Neural cell (in vitro differentiated cells): ENCODE results near the gene SGPP2. TPM values are rescaled to one million over a fixed set of nuclear protein-coding genes. Genes with fewer than 3 reads are reported as not detected.

Experiments used
- H2AFZ ChIP-seq: fragments of 200-600, 300-800 bp; sonication (generic), shearing (Covaris generic); 2 replicates; pipeline ENCODE4 v1.6.0; 2014; ENCODE audit warnings: low read depth, mild to moderate bottlenecking, antibody characterized with exemption, low read length, moderate library complexity
- H3F3A ChIP-seq: fragments of 200-600 bp; shearing (Covaris generic); 2 replicates; pipeline ENCODE4 v1.6.1; 2016; ENCODE audit warnings: mild to moderate bottlenecking, moderate library complexity, mixed read lengths, antibody characterized with exemption, low read length; ENCODE audit not compliant: insufficient read depth, poor library complexity, severe bottlenecking
- H3K27ac ChIP-seq: fragments of 200-600, 300-800 bp; sonication (generic), shearing (Covaris generic); 2 replicates; pipeline ENCODE4 v1.5.1; 2014; ENCODE audit warnings: mild to moderate bottlenecking, low read length, moderate library complexity
- H3K27me3 ChIP-seq: fragments of 300-800, 200-600 bp; sonication (generic), shearing (Covaris generic); 2 replicates; pipeline ENCODE4 v1.6.0; 2014; ENCODE audit warnings: mild to moderate bottlenecking, low read depth, low read length, moderate library complexity; ENCODE audit not compliant: insufficient read depth
- H3K36me3 ChIP-seq: fragments of 300-800, 200-600 bp; sonication (generic), shearing (Covaris generic); 2 replicates; pipeline ENCODE4 v1.5.1; 2014; ENCODE audit warnings: mild to moderate bottlenecking, antibody characterized with exemption, low read length, moderate library complexity; ENCODE audit not compliant: insufficient read depth
- H3K4me2 ChIP-seq: fragments of 300-800, 200-600 bp; sonication (generic), shearing (Covaris generic); 2 replicates; pipeline ENCODE4 v1.6.0; 2014; ENCODE audit warnings: mild to moderate bottlenecking, low read length
- H3K4me3 ChIP-seq: fragments of 300-800, 200-600 bp; sonication (generic), shearing (Covaris generic); 2 replicates; pipeline ENCODE4 v1.5.1; 2014; ENCODE audit warnings: mild to moderate bottlenecking, low read length, moderate library complexity
- H3K79me2 ChIP-seq: fragments of 200-600 bp; shearing (Covaris generic); replicated peaks from 2 replicates; pipeline ENCODE4 v1.6.0; 2014; ENCODE audit warnings: mild to moderate bottlenecking, low read length, moderate library complexity; ENCODE audit not compliant: insufficient read depth
- H3K9ac ChIP-seq: fragments of 300-800, 200-600 bp; sonication (generic), shearing (Covaris generic); 2 replicates; pipeline ENCODE4 v1.6.1; 2016; ENCODE audit warnings: mild to moderate bottlenecking, low read length, mixed read lengths
- H3K9me2 ChIP-seq: fragments of 200-600 bp; shearing (Covaris generic); 2 replicates; pipeline ENCODE4 v1.6.1; 2016; ENCODE audit warnings: mild to moderate bottlenecking, low read length, mixed read lengths; ENCODE audit not compliant: insufficient read depth
- H3K9me3 ChIP-seq: fragments of 200-600, 300-800 bp; sonication (generic), shearing (Covaris generic); 2 replicates; pipeline ENCODE4 v1.6.1; 2016; ENCODE audit warnings: mild to moderate bottlenecking, mixed run types, low read length, moderate library complexity, mixed read lengths
- H4K20me1 ChIP-seq: fragments of 200-600 bp; shearing (Covaris generic); 2 replicates; pipeline ENCODE4 v1.6.1; 2016; ENCODE audit warnings: mild to moderate bottlenecking, mixed run types; ENCODE audit not compliant: insufficient read depth
- CTCF ChIP-seq: fragments of 450-650 bp; IDR thresholded peaks from 2 replicates; pipeline ENCODE4 v1.5.1; 2014; ENCODE audit warnings: antibody characterized with exemption, mild to moderate bottlenecking, moderate library complexity; ENCODE audit not compliant: poor library complexity, severe bottlenecking
- EP300 ChIP-seq: fragments of 450-650 bp; conservative IDR thresholded peaks from 2 replicates; pipeline ENCODE4 v1.6.1; 2014; ENCODE audit warnings: antibody characterized with exemption, mild to moderate bottlenecking, moderate library complexity; ENCODE audit not compliant: poor library complexity, severe bottlenecking
- EZH2 ChIP-seq: fragments of 200-600, 300-800 bp; shearing (Covaris generic), sonication (generic); IDR thresholded peaks from 2 replicates; pipeline ENCODE4 v1.6.1; 2014; ENCODE audit warnings: antibody characterized with exemption, low read length, borderline replicate concordance, mild to moderate bottlenecking; ENCODE audit not compliant: insufficient read depth, poor library complexity, severe bottlenecking
- MXI1 ChIP-seq: fragments of 450-650 bp; conservative IDR thresholded peaks from 2 replicates; pipeline ENCODE4 v1.6.1; 2014; ENCODE audit warnings: antibody characterized with exemption, mild to moderate bottlenecking; ENCODE audit not compliant: poor library complexity, severe bottlenecking
- POLR2AphosphoS5 ChIP-seq: IDR thresholded peaks from 2 replicates; pipeline ENCODE4 v1.6.1; 2012
- RAD21 ChIP-seq: fragments of 450-650 bp; conservative IDR thresholded peaks from 2 replicates; pipeline ENCODE4 v1.6.1; 2014; ENCODE audit warnings: antibody characterized with exemption, mild to moderate bottlenecking, moderate library complexity
- REST ChIP-seq: IDR thresholded peaks from 2 replicates; pipeline ENCODE4 v1.6.1; 2012; ENCODE audit warnings: borderline replicate concordance
- SMC3 ChIP-seq: fragments of 450-650 bp; conservative IDR thresholded peaks from 2 replicates; pipeline ENCODE4 v1.6.1; 2014; ENCODE audit warnings: antibody characterized with exemption, mild to moderate bottlenecking, moderate library complexity; ENCODE audit not compliant: poor library complexity
- TAF1 ChIP-seq: IDR thresholded peaks from 2 replicates; pipeline ENCODE4 v1.6.1; 2012; ENCODE audit warnings: low read depth
- polyA plus RNA-seq: library from polyadenylated mRNA; depleted of rRNA; stranded (reverse); fragments of >200 nt; gene quantifications from 2 replicates; pipeline ENCODE4 v1.2.3, GENCODE V29; 2014

The SGPP2 gene
- polyA plus RNA-seq, 1 donor from 2014 or later: 0.38 TPM

- no peak for TF ChIP-seq REST
- TF ChIP-seq CTCF: no peak
- no peak for TF ChIP-seq RAD21
- TF ChIP-seq MXI1: no peak
- TF ChIP-seq TAF1: no peak
- no peak for TF ChIP-seq EP300
- no peak for TF ChIP-seq EZH2
- TF ChIP-seq SMC3: no peak
- TF ChIP-seq POLR2AphosphoS5: no peak
- Histone ChIP-seq H3K4me3 (no peak overlapping the region), H3K4me2 (no peak overlapping the region), H3K9ac (no peak overlapping the region), H3K9me3 (no peaks in the 10 kb centered on the region), H3K79me2 (no peaks in the 10 kb centered on the region), H3K36me3 (no peaks in the 10 kb centered on the region), H2AFZ (no peak overlapping the region), H3K27me3 (no peaks in the 10 kb centered on the region), H3K27ac (no peak overlapping the region), H3F3A (no peaks in the 10 kb centered on the region), H4K20me1 (no peaks in the 10 kb centered on the region), H3K9me2 (no peaks in the 10 kb centered on the region)
Measured at GRCh38 chr2:222468346-222468745, 44.0 kb downstream of the SGPP2 start.

GRCh38 chr2:222470802-222471468 lies 46.6 kb downstream of the SGPP2 start:
- H3K79me2 ChIP-seq: no peaks in the 10 kb centered on the region
- no peak overlapping the region for H3K4me3 ChIP-seq
- TF ChIP-seq EP300: no peak
- no peak for TF ChIP-seq POLR2AphosphoS5
- TF ChIP-seq SMC3: no peak
- TF ChIP-seq TAF1: no peak
- H4K20me1 ChIP-seq: no peaks in the 10 kb centered on the region
- H2AFZ ChIP-seq: no peak overlapping the region
- H3K4me2 ChIP-seq: no peak overlapping the region
- H3K27me3 ChIP-seq: no peaks in the 10 kb centered on the region
- H3K36me3 ChIP-seq: no peaks in the 10 kb centered on the region
- H3K9ac ChIP-seq: no peak overlapping the region
- H3K9me2 ChIP-seq: no peaks in the 10 kb centered on the region
- H3K9me3 ChIP-seq: no peaks in the 10 kb centered on the region
- H3F3A ChIP-seq: no peaks in the 10 kb centered on the region
- no peak overlapping the region for H3K27ac ChIP-seq
